ENCODE measurements around the gene TCF23.
"Not testable (repeated sequence)": the region's sequence is repeated elsewhere in the genome, so short reads cannot be mapped to it uniquely, and the experiment has no call there.

TCF23 gene

GRCh38 chr2:27189989-27190388 lies 41.2 kb downstream of the TCF23 start:
- DNase-seq (ENCODE audit: low read depth in 2 of 2) = no peak

DNA sequence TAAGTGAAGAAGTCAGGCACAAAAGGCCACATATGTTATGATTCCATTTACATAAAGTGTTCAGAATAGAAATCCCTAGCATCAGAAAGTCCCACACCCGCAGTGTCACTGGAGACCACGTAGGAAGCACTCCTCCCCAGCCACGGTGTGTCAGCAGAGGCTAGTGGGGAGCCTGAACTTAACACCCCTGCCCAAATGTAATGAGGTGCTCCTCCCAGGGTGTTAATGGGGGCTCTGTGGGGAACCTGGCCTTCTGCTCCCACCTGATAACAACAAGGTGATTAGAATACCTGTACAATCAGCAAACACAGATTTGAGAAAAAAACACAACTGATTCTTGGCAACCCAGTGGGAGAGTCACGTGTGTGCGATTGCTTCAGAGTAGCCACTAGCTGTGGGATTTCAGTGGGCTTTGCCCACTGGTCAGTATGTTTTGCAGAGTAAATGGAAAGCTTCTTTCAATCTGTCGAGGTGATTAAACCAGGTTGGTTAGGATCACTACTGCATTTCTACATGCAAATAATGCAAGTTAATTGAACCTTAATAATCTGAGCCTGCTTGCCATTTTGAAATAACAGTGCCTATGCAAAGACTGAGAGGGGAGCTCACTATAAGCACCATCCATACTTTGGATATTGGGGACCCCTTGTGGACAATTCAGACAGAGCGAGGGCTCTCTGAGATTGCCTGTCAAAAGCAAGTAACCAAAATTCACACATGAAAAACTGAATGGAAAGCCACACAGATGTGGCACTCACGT lies 42.4 kb downstream of the TCF23 start:
- DNase-seq (ENCODE audit: low read depth in 2 of 2) = peak in 1 of 2 donors; percentile 14

DNA sequence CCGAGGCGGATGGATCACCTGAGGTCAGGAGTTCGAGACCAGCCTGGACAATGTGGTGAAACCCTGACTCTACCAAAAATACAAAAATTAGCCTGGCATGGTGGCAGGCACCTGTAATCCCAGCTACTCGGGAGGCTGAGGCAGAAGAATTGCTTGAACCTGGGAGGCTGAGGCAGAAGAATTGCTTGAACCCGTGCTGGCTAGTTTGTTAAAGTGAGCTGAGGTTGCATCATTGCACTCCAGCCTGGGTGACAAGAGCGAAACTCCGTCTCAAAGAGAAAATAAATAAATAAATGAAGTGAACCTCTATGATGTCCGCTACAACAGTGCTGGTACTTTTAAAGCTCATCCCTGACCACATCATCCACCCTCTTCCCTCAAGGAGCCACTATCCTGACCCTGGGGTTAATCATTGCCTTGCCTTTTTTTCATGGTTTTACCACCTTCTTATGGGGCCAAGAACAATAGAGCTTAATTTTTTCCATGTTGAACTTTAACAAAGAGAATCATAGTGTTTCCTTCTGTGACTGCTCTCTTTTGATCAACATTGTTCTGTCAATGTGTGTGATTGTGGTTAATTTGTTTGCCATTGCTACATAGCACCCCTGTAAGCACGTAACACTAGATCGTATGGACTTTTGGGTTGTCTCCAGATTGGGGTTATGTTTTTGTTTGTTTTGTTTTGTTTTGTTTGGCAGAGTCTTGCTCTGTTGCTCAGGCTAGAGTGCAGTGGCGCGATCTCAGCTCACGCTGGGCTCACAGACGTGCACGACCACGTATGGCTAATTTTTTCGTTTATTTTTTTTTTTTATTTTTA lies 45.9 kb downstream of the TCF23 start:
- DNase-seq (ENCODE audit: low read depth in 2 of 2) = no peak

GRCh38 chr2:27195799-27196198 lies 47.0 kb downstream of the TCF23 start:
- not testable (repeated sequence) for DNase-seq (ENCODE audit: low read depth in 2 of 2)

- DNase-seq (ENCODE audit: low read depth in 2 of 2) = not testable (repeated sequence)
These were observed 49.3 kb downstream of the TCF23 start for GRCh38 chr2:27198068-27198467.

- DNase-seq (ENCODE audit: low read depth in 2 of 2) = no peak
These were observed 49.8 kb downstream of the TCF23 start for GRCh38 chr2:27198627-27199026.

- DNase-seq (ENCODE audit: low read depth in 2 of 2) = no peak
These were observed 50.4 kb downstream of the TCF23 start for GRCh38 chr2:27199241-27199640.

DNA sequence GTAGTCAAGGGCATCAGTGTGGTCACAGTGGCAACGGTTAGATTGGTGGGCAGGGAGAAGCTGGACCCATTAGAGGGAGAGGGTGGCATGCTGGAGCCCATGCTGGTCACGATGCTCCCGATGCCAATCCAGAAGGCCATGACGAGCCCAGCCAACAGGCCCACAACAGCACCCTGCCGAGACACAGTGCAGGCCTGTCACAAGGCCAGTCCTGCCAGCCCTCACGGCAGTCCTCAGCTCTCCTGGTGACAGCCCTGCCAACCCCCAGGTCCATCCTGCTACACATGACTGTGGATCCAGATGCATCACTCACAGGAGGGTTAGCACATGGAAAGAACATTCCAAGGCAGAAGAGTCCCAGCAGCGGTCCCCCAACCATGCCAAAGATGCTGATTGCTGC lies 52.9 kb downstream of the TCF23 start:
- DNase-seq (ENCODE audit: low read depth in 2 of 2) = no peak

DNA sequence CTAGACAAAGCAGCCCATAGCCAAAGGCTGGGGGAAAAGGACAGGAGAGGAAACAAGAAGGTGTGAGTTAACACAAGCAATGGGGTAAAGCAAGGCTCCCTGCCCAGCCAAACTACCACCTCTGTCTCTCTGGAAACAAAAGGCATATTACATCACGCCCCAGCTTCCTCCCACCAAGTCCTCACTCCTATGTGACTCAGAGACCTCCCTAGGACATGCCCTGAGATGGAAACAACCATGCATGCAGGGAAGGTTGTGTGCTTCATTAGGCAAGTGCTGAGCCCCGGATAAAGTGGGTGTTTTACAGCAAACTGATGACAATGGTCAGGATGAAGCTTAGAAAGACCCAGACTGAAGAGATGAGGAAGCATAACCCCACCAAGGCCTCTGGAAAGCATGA lies 54.0 kb downstream of the TCF23 start:
- no peak for DNase-seq (ENCODE audit: low read depth in 2 of 2)

GRCh38 chr2:27203741-27204140 lies 54.9 kb downstream of the TCF23 start:
- DNase-seq (ENCODE audit: low read depth in 2 of 2) = no peak

DNA sequence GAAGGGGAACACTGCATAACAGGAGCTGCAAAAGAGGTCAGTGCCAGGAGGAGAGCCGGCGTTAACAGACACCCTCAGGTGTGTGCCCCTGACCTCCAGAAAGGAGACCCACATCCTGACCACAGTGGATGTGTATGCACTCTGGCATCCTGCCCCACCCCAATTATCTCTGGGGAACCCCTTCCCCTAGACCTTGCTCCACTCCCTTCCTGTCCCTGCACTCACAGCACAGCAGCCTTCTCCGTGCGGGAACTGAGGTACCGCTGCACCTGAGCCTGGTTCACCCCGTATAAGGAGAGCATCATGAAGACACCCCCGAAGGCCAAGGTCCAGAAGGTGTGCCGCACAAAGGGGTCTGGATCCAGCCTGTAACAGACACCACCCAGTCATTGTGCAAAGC lies 55.8 kb downstream of the TCF23 start:
- no peak for DNase-seq (ENCODE audit: low read depth in 2 of 2)

GRCh38 chr2:27205206-27205605 lies 56.4 kb downstream of the TCF23 start:
- no peak for DNase-seq (ENCODE audit: low read depth in 2 of 2)

GRCh38 chr2:27206346-27206745 lies 57.5 kb downstream of the TCF23 start:
- no peak for DNase-seq (ENCODE audit: low read depth in 2 of 2)

Data from stimulated activated CD4-positive, alpha-beta T cell treated with anti-CD3 and anti-CD28 coated beads, Interleukin-15, amount 100 ng/mL, for 48 hours (primary cell).